GM12892 (cell line): ENCODE measurements around the gene TMPRSS6.

Source experiments
- POLR2A ChIP-seq: IDR thresholded peaks from 2 replicates; pipeline ENCODE4 v1.6.1; 2011; ENCODE audit warnings: low read depth, low read length, control low read depth
- POLR2AphosphoS5 ChIP-seq: IDR thresholded peaks from 2 replicates; pipeline ENCODE4 v1.6.1; 2011; ENCODE audit warnings: low read depth, low read length, control low read depth

DNA sequence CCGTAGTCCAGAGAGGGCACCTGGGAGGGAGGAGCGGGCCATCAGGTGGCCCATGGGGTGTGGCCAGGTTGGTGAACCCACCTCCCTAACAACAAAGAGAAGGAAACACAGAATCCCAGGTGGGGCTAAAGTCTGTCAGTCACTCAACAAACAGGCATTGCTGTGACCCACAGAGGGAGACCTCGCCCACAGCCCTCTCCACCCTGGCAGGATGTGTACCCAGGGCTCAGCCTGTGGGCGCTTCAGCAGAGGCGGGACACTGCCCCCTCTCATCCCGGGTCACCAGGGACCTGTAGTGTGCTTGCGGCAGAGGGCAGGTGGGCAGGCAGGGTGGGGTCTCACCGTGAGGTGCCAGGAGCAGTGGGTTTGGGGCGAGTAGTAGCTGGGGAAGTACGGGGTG, 25.1 kb downstream of the TMPRSS6 start:
- TF ChIP-seq POLR2AphosphoS5: no peak
- no peak for TF ChIP-seq POLR2A
